T-helper 9 cell (primary cell): ENCODE measurements around the gene LRP1.

Experiments used
- DNase-seq: peaks from one replicate; pipeline ENCODE4 v3.0.0-alpha.2; 2020
- total RNA-seq, 2 donors: gene quantifications; one replicate each; lab custom pipeline; 2026; lab: John Stamatoyannopoulos, UW

Gene LRP1
- 14.0 to 19.4 reads per million in 2 donors for total RNA-seq

GRCh38 chr12:57127726-57128518 is at the start of gene LRP1:
Gene LRP1, plus strand, starts transcription at chr12:57128483. Its CDS starts 482 bp downstream, at chr12:57128965.
- DNase-seq = peak; percentile 79

- DNase-seq = peak; percentile 86
Observed at GRCh38 chr12:57078519-57079404, 49.5 kb upstream of the LRP1 start, which contains the start of gene NEMP1. Gene NEMP1, minus strand, starts transcription at chr12:57078791. Its CDS starts 46 bp downstream, at chr12:57078745.

GRCh38 chr12:57079821-57080220 is 48.5 kb upstream of the LRP1 start:
- DNase-seq = no peak

GRCh38 chr12:57080855-57081254 is 47.4 kb upstream of the LRP1 start:
- no peak for DNase-seq

- DNase-seq = no peak
Observed at GRCh38 chr12:57085999-57086492, 42.2 kb upstream of the LRP1 start.

GRCh38 chr12:57086493-57087009 is 41.7 kb upstream of the LRP1 start:
- DNase-seq = peak; percentile 28

GRCh38 chr12:57087010-57087690 is 41.1 kb upstream of the LRP1 start:
- peak; percentile 94 for DNase-seq

GRCh38 chr12:57087691-57088353 is 40.5 kb upstream of the LRP1 start:
- DNase-seq = peak; percentile 68

GRCh38 chr12:57088354-57089270 is 39.7 kb upstream of the LRP1 start, which contains the start of gene NAB2:
Gene NAB2, plus strand, starts transcription at chr12:57089114. Its CDS starts 158 bp downstream, at chr12:57089272.
- DNase-seq = peak; percentile 94

GRCh38 chr12:57089271-57090245 is 38.7 kb upstream of the LRP1 start:
- peak; percentile 24 for DNase-seq

GRCh38 chr12:57090490-57090889 is 37.8 kb upstream of the LRP1 start:
- no peak for DNase-seq

- DNase-seq = no peak
Observed at GRCh38 chr12:57090924-57091637, 37.2 kb upstream of the LRP1 start.

GRCh38 chr12:57091638-57092528 is 36.4 kb upstream of the LRP1 start:
- DNase-seq = no peak

- DNase-seq = no peak
Observed at GRCh38 chr12:57092529-57092862, 35.8 kb upstream of the LRP1 start.

- no peak for DNase-seq
Observed at GRCh38 chr12:57092876-57093414, 35.3 kb upstream of the LRP1 start.

- DNase-seq = peak; percentile 41
Observed at GRCh38 chr12:57093415-57094207, 34.7 kb upstream of the LRP1 start.
